AG04449 (cell line): ENCODE data around the gene GOLIM4.

ENCODE experiments used
- CTCF ChIA-PET: fragments of 350-600 bp; formaldehyde crosslinking; extraction: SDS; loops from one replicate; lab custom pipeline; 2021; ENCODE audit warnings: antibody characterized with exemption; lab: Yijun Ruan, JAX
- POLR2A ChIA-PET: fragments of 400-600, 350-600 bp; formaldehyde crosslinking; extraction: SDS; loops from one replicate; lab custom pipeline; 2020; ENCODE audit warnings: antibody characterized with exemption, inconsistent platforms; lab: Yijun Ruan, JAX
- DNase-seq: peaks from one replicate; pipeline ENCODE4 v3.0.0-alpha.2; 2010; ENCODE audit warnings: low read depth, low spot score
- H3K4me3 ChIP-seq: 2 replicates; pipeline ENCODE4 v1.5.1; 2011; ENCODE audit warnings: low read depth, mild to moderate bottlenecking, control low read depth, low read length
- TF ChIP-seq, protein P1 (sequence below): IDR thresholded peaks from one replicate; pipeline ENCODE4 v1.5.1; 2011; ENCODE audit warnings: mild to moderate bottlenecking, moderate library complexity, low read length, control low read depth, inconsistent platforms; ENCODE audit not compliant: insufficient read depth; ENCODE audit errors: missing control alignments

GOLIM4 gene

GRCh38 chr3:168051070-168051469, 44.7 kb downstream of the GOLIM4 start:
- no peak for DNase-seq
- TF ChIP-seq, protein P1, sequence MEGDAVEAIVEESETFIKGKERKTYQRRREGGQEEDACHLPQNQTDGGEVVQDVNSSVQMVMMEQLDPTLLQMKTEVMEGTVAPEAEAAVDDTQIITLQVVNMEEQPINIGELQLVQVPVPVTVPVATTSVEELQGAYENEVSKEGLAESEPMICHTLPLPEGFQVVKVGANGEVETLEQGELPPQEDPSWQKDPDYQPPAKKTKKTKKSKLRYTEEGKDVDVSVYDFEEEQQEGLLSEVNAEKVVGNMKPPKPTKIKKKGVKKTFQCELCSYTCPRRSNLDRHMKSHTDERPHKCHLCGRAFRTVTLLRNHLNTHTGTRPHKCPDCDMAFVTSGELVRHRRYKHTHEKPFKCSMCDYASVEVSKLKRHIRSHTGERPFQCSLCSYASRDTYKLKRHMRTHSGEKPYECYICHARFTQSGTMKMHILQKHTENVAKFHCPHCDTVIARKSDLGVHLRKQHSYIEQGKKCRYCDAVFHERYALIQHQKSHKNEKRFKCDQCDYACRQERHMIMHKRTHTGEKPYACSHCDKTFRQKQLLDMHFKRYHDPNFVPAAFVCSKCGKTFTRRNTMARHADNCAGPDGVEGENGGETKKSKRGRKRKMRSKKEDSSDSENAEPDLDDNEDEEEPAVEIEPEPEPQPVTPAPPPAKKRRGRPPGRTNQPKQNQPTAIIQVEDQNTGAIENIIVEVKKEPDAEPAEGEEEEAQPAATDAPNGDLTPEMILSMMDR, result no peak
- ChIA-PET CTCF (interaction anchor here (1.5 to 4.6 kb wide), 5 partner anchors 10 to 115 kb away, joined by 4 to 67 read pairs (median 9); no protein-coding TSS in a partner anchor), POLR2A (no interaction called here)
- H3K4me3 ChIP-seq, result no peak overlapping the region

DNA sequence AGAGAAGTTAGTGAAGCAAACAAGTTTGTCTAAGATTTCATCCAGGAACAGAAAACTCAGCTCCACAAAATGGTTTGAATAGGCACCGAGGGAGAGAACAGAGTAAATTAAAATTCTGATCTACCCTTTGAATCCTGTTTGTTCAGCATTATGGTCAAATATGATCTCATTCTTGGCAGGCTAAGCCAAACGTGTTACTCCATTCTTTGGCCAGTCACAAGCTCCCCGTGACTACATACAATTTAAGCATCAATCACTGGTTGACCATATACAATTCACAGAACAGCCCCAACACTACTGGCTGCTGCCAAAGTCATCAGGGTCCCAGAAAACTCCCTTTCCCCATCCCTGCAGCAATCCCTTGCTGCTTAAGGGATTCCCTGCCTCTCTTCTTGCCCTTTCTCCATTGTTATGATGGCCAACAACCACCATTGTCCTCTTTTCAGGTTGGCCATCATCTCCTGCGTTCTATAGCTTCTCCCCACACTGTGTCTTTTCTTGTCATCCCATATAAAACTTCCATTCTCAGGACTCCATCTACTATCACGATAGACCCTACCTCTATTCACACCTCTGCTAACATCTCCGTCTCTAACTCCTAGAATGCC, 46.3 kb downstream of the GOLIM4 start:
- H3K4me3 ChIP-seq, result no peak overlapping the region
- CTCF ChIA-PET, result interaction anchor here (0.7 to 5.9 kb wide), 7 partner anchors 9 to 117 kb away, joined by 3 to 276 read pairs (median 19); no protein-coding TSS in a partner anchor
- TF ChIP-seq, protein P1, result no peak
- DNase-seq, result no peak
- POLR2A ChIA-PET, result no interaction called here

DNA sequence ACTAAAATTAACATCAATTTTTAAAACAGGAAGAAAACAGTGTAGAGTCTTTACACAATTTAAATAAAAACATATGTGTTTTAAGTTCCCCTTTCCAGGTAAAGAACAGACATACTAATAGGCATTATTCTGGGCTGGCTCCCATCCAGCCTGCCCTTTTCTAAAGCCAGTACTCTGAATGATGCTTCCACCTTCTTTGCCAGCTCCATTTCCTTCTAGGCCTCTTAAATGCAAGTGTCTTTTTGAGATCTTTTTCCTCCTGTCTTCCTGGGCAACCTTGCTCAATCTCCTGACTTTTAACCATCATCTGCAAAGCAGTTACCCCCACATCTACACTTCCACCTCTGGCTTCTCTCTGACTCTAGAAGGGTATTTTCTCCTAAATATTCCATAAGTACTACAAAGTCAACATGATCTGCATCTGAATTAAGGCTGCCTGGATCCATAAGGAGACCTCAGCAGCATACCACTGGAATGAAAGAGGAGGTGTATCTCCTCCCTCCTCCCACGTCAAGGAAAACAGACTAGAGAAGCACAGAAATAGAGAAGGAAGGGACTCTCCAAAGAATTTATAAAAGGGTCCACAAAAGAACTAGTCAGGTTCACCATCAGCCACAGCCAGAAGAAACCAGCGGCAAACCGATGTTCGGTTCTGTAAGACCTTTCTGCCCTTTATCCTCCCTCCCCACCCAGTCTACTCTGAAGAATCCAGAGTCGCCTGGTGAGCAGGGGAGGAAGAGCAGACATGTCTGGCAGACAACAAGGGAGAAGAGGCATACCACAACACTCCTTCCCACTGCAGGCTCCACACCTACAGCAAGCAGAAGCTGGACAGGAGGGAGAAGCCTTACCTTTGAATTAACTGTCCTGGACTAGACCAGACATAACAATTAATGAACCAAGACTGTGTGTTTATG, 47.1 kb downstream of the GOLIM4 start:
- DNase-seq, result no peak
- ChIA-PET CTCF (interaction anchor here (0.7 to 5.9 kb wide), 17 partner anchors 8 to 118 kb away, joined by 3 to 276 read pairs (median 6); no protein-coding TSS in a partner anchor), POLR2A (no interaction called here)
- TF ChIP-seq, protein P1, result no peak
- H3K4me3 ChIP-seq, result no peak overlapping the region

DNA sequence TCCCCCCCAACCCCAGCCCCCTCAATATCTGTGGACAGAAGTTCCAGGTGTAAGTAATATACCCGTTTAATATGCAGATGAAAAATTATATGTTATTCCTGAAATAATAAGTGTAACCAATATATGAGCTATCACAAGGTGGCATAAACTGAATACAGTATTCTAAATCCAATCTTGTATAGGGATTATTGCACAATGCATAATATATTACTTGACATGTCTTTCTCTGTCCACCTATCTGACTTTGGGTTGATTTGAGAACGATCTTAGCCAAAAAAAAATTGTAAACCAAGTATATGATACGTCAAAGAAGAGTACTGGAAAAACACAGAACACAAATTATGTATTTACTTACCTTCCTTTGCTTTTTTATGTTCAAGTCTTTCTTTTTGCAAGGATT, 47.8 kb downstream of the GOLIM4 start:
- TF ChIP-seq, protein P1, result no peak
- ChIA-PET POLR2A (no interaction called here), CTCF (interaction anchor here (0.7 to 5.9 kb wide), 17 partner anchors 9 to 144 kb away, joined by 3 to 276 read pairs (median 5); no protein-coding TSS in a partner anchor)
- H3K4me3 ChIP-seq, result no peak overlapping the region
- DNase-seq, result no peak

- CTCF ChIA-PET, result interaction anchor here (0.7 to 5.9 kb wide), 24 partner anchors 9 to 145 kb away, joined by 3 to 276 read pairs (median 5); partner anchors contain the start of gene GOLIM4
- POLR2A ChIA-PET, result no interaction called here
- TF ChIP-seq, protein P1, result peak; percentile 49
- H3K4me3 ChIP-seq, result no peak overlapping the region
- no peak for DNase-seq
These were observed 48.4 kb downstream of the GOLIM4 start for GRCh38 chr3:168047190-168047795.
